NCI-H1694 treated with DMSO at 0.1 percent for 48 hours (cell line): ENCODE data around the gene HLA-DRB5.
"Not testable (repeated sequence)": the region's sequence is repeated elsewhere in the genome, so short reads cannot be mapped to it uniquely, and the experiment has no call there.

Source experiments
- DNase-seq: peaks from one replicate; lab custom pipeline; 2025; lab: John Stamatoyannopoulos, UW

Gene HLA-DRB5

GRCh38 chr6:32501016-32501415, 29.1 kb downstream of the HLA-DRB5 start:
- no peak for DNase-seq

- no peak for DNase-seq
These were observed 37.7 kb downstream of the HLA-DRB5 start for GRCh38 chr6:32492351-32492750.

GRCh38 chr6:32491700-32492099, 38.4 kb downstream of the HLA-DRB5 start:
- no peak for DNase-seq

GRCh38 chr6:32488083-32488482, 42.0 kb downstream of the HLA-DRB5 start:
- no peak for DNase-seq

GRCh38 chr6:32484614-32484998, 45.5 kb downstream of the HLA-DRB5 start:
- DNase-seq = no peak

- DNase-seq = no peak
These were observed 46.0 kb downstream of the HLA-DRB5 start for GRCh38 chr6:32483968-32484613.

DNA sequence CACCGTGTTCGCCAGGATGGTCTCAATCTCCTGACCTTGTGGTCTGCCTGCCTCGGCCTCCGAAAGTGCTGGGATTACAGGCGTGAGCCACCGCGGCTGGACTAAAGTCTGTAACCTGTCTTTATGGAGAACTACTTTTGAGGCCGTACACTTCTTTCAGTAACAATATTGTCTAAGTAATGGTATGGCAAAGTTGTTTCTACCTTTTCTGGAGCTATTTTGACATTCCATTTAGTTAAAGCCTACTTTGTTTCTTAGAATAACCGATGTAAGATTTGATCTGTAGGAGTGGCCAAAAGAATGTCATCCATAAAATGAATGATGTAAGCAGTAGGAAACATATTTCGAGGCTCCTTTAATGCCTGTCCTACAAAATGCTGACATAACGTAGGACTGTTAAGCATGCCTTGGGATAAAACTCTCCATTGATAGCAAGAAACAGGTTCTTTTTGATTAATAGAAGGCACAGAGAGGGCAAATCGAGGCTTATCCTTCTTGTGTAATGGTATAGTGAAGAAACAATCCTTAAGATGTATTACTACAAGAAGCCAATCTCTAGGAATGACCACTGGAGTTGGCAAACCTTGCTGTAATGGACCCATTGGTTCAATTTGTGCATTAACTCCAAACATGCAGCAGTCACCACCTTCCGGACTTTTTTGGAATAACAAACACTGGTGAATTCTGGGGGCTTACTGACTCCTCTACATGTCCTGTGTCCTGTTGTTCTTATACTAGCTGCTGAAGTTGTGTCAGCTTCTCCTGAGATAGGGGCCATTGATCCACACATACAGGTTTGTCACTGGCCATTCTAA, 54.5 kb downstream of the HLA-DRB5 start:
- no peak for DNase-seq

- not testable (repeated sequence) for DNase-seq
These were observed 56.4 kb downstream of the HLA-DRB5 start for GRCh38 chr6:32473376-32474348.

GRCh38 chr6:32472781-32473375, 57.2 kb downstream of the HLA-DRB5 start:
- no peak for DNase-seq

DNA sequence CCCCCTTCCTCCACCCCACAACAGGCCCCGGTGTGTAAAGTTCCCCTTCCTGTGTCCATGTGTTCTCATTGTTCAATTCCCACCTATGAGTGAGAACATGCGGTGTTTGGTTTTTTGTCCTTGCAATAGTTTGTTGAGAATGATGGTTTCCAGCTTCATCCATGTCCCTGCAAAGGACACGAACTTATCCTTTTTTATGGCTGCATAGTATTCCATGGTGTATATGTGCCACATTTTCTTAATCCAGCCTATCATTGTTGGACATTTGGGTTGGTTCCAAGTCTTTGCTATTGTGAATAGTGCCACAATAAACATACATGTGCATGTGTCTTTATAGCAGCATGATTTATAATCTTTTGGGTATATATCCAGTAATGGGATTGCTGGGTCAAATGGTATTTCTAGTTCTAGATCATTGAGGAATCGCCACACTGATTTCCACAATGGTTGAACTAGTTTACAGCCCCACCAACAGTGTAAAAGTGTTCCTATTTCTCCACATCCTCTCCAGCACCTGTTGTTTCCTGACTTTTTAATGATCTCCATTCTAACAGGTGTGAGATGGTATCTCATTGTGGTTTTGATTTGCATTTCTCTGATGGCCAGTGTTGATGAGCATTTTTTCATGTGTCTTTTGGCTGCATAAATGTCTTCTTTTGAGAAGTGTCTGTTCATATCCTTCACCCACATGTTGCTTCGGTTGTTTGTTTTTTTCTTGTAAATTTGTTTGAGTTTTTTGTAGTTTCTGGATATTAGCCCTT, 62.2 kb downstream of the HLA-DRB5 start:
- not testable (repeated sequence) for DNase-seq
